ENCODE data around the gene CHGA.
A peak's percentile ranks its signal among the peaks of the same experiment; 100 is the strongest.

Gene CHGA

GRCh38 chr14:92945544-92945943, 22.6 kb downstream of the CHGA start:
- DNase-seq: no peak

GRCh38 chr14:92945959-92946846, 23.3 kb downstream of the CHGA start:
- no peak for DNase-seq

GRCh38 chr14:92946847-92947545, 24.0 kb downstream of the CHGA start:
- no peak for DNase-seq

- DNase-seq: no peak
Observed at GRCh38 chr14:92948647-92949046, 25.7 kb downstream of the CHGA start.

GRCh38 chr14:92949496-92950192, 26.7 kb downstream of the CHGA start:
- DNase-seq: no peak

- no peak for DNase-seq
Observed at GRCh38 chr14:92950193-92950540, 27.2 kb downstream of the CHGA start.

GRCh38 chr14:92950773-92951172, 27.8 kb downstream of the CHGA start:
- DNase-seq: no peak

- no peak for DNase-seq
Observed at GRCh38 chr14:92951261-92951660, 28.3 kb downstream of the CHGA start.

- peak; percentile 75 to 79 for DNase-seq
Observed at GRCh38 chr14:92951912-92952471, 29.0 kb downstream of the CHGA start.

GRCh38 chr14:92952481-92953298, 29.7 kb downstream of the CHGA start:
- DNase-seq: no peak

- DNase-seq: no peak
Observed at GRCh38 chr14:92953526-92953925, 30.6 kb downstream of the CHGA start.

GRCh38 chr14:92954933-92955332, 32.0 kb downstream of the CHGA start:
- no peak for DNase-seq

GRCh38 chr14:92955381-92955780, 32.4 kb downstream of the CHGA start:
- DNase-seq: no peak

- no peak for DNase-seq
Observed at GRCh38 chr14:92956961-92957360, 34.0 kb downstream of the CHGA start.

- DNase-seq: no peak
Observed at GRCh38 chr14:92958373-92959188, 35.6 kb downstream of the CHGA start.

GRCh38 chr14:92959189-92959531, 36.2 kb downstream of the CHGA start:
- DNase-seq: no peak

GRCh38 chr14:92959761-92960680, 37.1 kb downstream of the CHGA start:
- no peak for DNase-seq

GRCh38 chr14:92960706-92961566, 38.0 kb downstream of the CHGA start:
- DNase-seq: no peak

- DNase-seq: no peak
Observed at GRCh38 chr14:92961567-92961855, 38.6 kb downstream of the CHGA start.

Measured in CD4-positive, alpha-beta T cell treated with Interferon alpha-2 for 1 hour (primary cell).